CD4-positive, alpha-beta T cell treated with Interleukin-2 at 100 ng/mL for 4 hours (primary cell): ENCODE measurements around the gene PRKAG2.

Experiments
- DNase-seq: peaks from one replicate; pipeline ENCODE4 v3.0.0-alpha.2; 2020; ENCODE audit warnings: low spot score

PRKAG2 gene

GRCh38 chr7:151709141-151710038 is 167.5 kb downstream of the PRKAG2 start:
- DNase-seq = no peak

GRCh38 chr7:151708610-151709009 is 168.3 kb downstream of the PRKAG2 start:
- DNase-seq = no peak

GRCh38 chr7:151707757-151708156 is 169.2 kb downstream of the PRKAG2 start:
- no peak for DNase-seq

GRCh38 chr7:151707105-151707469 is 169.8 kb downstream of the PRKAG2 start:
- DNase-seq = no peak

GRCh38 chr7:151706277-151707104 is 170.4 kb downstream of the PRKAG2 start:
- no peak for DNase-seq

GRCh38 chr7:151705636-151706276 is 171.2 kb downstream of the PRKAG2 start:
- no peak for DNase-seq

- DNase-seq = no peak
Observed at GRCh38 chr7:151704960-151705635, 171.8 kb downstream of the PRKAG2 start.

- DNase-seq = no peak
Observed at GRCh38 chr7:151704299-151704959, 172.5 kb downstream of the PRKAG2 start.

GRCh38 chr7:151702961-151703360 is 174.0 kb downstream of the PRKAG2 start:
- no peak for DNase-seq

GRCh38 chr7:151700586-151701165 is 176.2 kb downstream of the PRKAG2 start:
- DNase-seq = no peak

GRCh38 chr7:151699928-151700319 is 177.0 kb downstream of the PRKAG2 start:
- DNase-seq = no peak

- DNase-seq = no peak
Observed at GRCh38 chr7:151699147-151699927, 177.6 kb downstream of the PRKAG2 start.

- no peak for DNase-seq
Observed at GRCh38 chr7:151697942-151698341, 179.0 kb downstream of the PRKAG2 start.

GRCh38 chr7:151697515-151697895 is 179.4 kb downstream of the PRKAG2 start:
- DNase-seq = no peak

- no peak for DNase-seq
Observed at GRCh38 chr7:151696721-151697514, 180.0 kb downstream of the PRKAG2 start.

GRCh38 chr7:151695951-151696541 is 180.9 kb downstream of the PRKAG2 start:
- DNase-seq = no peak

- DNase-seq = no peak
Observed at GRCh38 chr7:151694828-151695580, 181.9 kb downstream of the PRKAG2 start.

- no peak for DNase-seq
Observed at GRCh38 chr7:151694441-151694827, 182.5 kb downstream of the PRKAG2 start.
